A549 (cell line): Measurements from ENCODE around the gene C5orf24.

Experiments used
- CEBPB ChIP-seq, 2 experiments: fragments of >200 bp in 1 of 2; sonication (Bioruptor Twin) in 1 of 2; formaldehyde crosslinking in 1 of 2; IDR thresholded peaks; 2 replicates each; pipeline ENCODE4 v1.6.1; 2012 to 2016
- CHD2 ChIP-seq: fragments of 150-350 bp; IDR thresholded peaks from 2 replicates; pipeline ENCODE4 v1.6.1; 2014; ENCODE audit warnings: low read length; ENCODE audit not compliant: partially characterized antibody
- HOXA7 ChIP-seq: fragments of 250-450 bp; sonication (Bioruptor Pico); IDR thresholded peaks from 2 replicates; pipeline ENCODE4 v1.5.0; 2020; ENCODE audit warnings: mild to moderate bottlenecking, moderate library complexity
- JUN ChIP-seq, 2 experiments: fragments of >200 bp; sonication (Bioruptor Twin); formaldehyde crosslinking; IDR thresholded peaks; 2 replicates in 1 of 2; 3 replicates in 1 of 2; pipeline ENCODE4 v1.6.1; 2016 to 2017
- POLR2A ChIP-seq: IDR thresholded peaks from 2 replicates; pipeline ENCODE4 v1.6.1; 2012; ENCODE audit warnings: mild to moderate bottlenecking, low read length
- RAD21 ChIP-seq, 2 experiments: fragments of >200 bp in 1 of 2; sonication (Bioruptor Twin) in 1 of 2; formaldehyde crosslinking in 1 of 2; IDR thresholded peaks in 1 of 2; conservative IDR thresholded peaks in 1 of 2; 2 replicates in 1 of 2; 3 replicates in 1 of 2; pipeline ENCODE4 v1.6.1; 2012 to 2018; ENCODE audit warnings: inconsistent platforms in 1 of 2
- RARB ChIP-seq: fragments of 250-450 bp; sonication (Bioruptor Pico); IDR thresholded peaks from 2 replicates; pipeline ENCODE4 v1.8.0; 2021; ENCODE audit warnings: mild to moderate bottlenecking, moderate library complexity
- RFX5 ChIP-seq: fragments of 450-650 bp; IDR thresholded peaks from 2 replicates; pipeline ENCODE4 v1.7.1; 2014; ENCODE audit warnings: antibody characterized with exemption, mild to moderate bottlenecking, moderate library complexity
- TF ChIP-seq, protein P1 (sequence below): fragments of >200 bp; sonication (Bioruptor Twin); formaldehyde crosslinking; IDR thresholded peaks from 3 replicates; pipeline ENCODE4 v1.5.1; 2016
- TF ChIP-seq, protein P2 (sequence below): IDR thresholded peaks from 2 replicates; pipeline ENCODE4 v1.6.1; 2012
- TF ChIP-seq, protein P3 (sequence below): fragments of 450-650 bp; IDR thresholded peaks from 2 replicates; pipeline ENCODE4 v1.6.1; 2014; ENCODE audit warnings: antibody characterized with exemption

DNA sequence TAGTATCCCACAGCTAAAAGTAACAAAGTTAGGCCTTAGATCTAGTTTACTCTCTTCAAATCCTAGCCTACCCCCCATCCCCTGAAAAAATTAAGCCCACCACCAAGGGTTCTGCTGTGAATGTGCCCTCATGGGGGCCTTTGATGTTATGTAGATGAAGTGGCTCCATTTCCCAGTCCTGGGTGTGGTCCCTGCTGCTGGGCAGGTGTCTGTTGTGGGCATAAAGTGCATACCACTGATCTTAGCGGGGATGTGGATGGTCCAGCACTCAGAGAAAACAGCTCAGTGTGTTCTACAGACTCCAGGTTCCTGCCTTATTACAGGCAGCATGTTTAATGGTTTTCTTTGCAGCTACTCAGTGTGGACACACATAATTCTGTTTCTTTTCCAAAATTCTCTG, 61.0 kb downstream of the C5orf24 start:
- TF ChIP-seq JUN (IDR thresholded peaks at IDR 0.05) (no peak), RARB (no peak), POLR2A (no peak), HOXA7 (CRISPR knock-in tag) (no peak), CHD2 (no peak), CEBPB (IDR thresholded peaks at IDR 0.05) (no peak), RFX5 (no peak), RAD21 (conservative IDR thresholded peaks at IDR 0.05 in 1 of 2, IDR thresholded peaks at IDR 0.05 in 1 of 2) (no peak)
- TF ChIP-seq, protein P1, sequence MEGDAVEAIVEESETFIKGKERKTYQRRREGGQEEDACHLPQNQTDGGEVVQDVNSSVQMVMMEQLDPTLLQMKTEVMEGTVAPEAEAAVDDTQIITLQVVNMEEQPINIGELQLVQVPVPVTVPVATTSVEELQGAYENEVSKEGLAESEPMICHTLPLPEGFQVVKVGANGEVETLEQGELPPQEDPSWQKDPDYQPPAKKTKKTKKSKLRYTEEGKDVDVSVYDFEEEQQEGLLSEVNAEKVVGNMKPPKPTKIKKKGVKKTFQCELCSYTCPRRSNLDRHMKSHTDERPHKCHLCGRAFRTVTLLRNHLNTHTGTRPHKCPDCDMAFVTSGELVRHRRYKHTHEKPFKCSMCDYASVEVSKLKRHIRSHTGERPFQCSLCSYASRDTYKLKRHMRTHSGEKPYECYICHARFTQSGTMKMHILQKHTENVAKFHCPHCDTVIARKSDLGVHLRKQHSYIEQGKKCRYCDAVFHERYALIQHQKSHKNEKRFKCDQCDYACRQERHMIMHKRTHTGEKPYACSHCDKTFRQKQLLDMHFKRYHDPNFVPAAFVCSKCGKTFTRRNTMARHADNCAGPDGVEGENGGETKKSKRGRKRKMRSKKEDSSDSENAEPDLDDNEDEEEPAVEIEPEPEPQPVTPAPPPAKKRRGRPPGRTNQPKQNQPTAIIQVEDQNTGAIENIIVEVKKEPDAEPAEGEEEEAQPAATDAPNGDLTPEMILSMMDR: no peak
- TF ChIP-seq, protein P2, sequence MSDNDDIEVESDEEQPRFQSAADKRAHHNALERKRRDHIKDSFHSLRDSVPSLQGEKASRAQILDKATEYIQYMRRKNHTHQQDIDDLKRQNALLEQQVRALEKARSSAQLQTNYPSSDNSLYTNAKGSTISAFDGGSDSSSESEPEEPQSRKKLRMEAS: no peak
- TF ChIP-seq, protein P3, sequence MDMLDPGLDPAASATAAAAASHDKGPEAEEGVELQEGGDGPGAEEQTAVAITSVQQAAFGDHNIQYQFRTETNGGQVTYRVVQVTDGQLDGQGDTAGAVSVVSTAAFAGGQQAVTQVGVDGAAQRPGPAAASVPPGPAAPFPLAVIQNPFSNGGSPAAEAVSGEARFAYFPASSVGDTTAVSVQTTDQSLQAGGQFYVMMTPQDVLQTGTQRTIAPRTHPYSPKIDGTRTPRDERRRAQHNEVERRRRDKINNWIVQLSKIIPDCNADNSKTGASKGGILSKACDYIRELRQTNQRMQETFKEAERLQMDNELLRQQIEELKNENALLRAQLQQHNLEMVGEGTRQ: no peak
